IPS DF 6.9 (cell line): ENCODE results near the gene JAG2.

Source experiments
- DNase-seq: peaks from one replicate; pipeline ENCODE4 v3.0.0-alpha.2; 2013; ENCODE audit warnings: low read depth, low spot score
- H3K27ac ChIP-seq: one replicate; pipeline ENCODE4 v1.5.1; 2013; ENCODE audit warnings: low read length, control low read depth
- H3K27me3 ChIP-seq: 2 replicates; pipeline ENCODE4 v1.6.1; 2013; ENCODE audit warnings: mild to moderate bottlenecking, low read length; ENCODE audit not compliant: control insufficient read depth, insufficient read depth
- H3K36me3 ChIP-seq: 2 replicates; pipeline ENCODE4 v1.6.1; 2013; ENCODE audit warnings: low read length; ENCODE audit not compliant: control insufficient read depth, insufficient read depth
- H3K4me1 ChIP-seq: 2 replicates; pipeline ENCODE4 v1.6.1; 2013; ENCODE audit warnings: low read length; ENCODE audit not compliant: control insufficient read depth, insufficient read depth
- H3K4me3 ChIP-seq: 2 replicates; pipeline ENCODE4 v1.5.1; 2013; ENCODE audit warnings: mild to moderate bottlenecking, low read length
- H3K9me3 ChIP-seq: 2 replicates; pipeline ENCODE4 v1.6.1; 2013; ENCODE audit warnings: low read length, inconsistent platforms; ENCODE audit not compliant: control insufficient read depth, insufficient read depth
- WGBS: extraction: QIAGEN DNeasy Blood & Tissue Kit; methylation state at CpG from one replicate; pipeline ENCODE4 v1.1.7; 2013; ENCODE audit warnings: mixed read lengths, missing lambda C conversion rate; ENCODE audit not compliant: insufficient read length, insufficient coverage; 5-methylcytosine and 5-hydroxymethylcytosine counted together

The JAG2 gene

DNA sequence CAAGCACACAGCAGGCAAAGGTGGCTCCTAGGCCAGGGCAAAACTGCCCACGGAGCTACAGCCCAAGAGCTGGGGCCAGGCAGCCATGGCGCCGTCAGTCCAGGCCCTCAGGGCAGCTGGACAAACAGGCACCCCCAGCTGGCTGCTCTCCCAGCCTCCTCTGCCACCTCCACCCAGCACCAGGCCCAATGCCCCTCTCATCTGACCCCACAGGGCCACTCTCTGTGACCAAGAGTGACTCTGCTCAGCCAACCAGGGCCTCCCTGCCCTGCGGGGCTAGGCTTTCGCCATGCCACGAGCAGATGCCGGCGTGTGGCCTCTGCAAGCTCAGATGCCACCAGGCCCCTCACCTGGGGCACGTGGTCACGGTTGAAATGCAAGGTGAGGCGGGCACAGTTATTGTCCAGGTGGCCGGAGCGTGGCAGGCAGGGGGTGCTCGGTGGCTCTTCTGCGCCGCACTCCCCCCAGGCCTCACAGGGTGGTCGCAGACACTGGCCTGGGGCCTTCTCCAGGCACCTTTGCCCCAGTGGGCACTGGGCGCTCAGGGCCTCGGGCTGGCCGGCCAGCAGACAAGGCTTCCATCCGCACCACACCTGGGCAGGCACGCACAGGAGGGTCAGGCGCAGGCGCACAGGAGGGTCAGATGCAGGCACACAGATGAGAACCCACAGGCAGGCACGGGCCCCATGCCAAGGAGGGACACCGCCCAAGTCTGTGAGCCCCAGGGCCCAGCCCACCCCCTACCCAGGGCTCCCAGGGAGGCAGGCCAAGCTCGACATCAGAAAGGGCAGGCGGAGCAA lies 23.0 kb downstream of the JAG2 start:
- no peak overlapping the region for H3K4me3 ChIP-seq
- H3K27ac ChIP-seq: no peak overlapping the region
- no peak for DNase-seq
- no peaks in the 10 kb centered on the region for H3K9me3 ChIP-seq
- H3K36me3 ChIP-seq: no peaks in the 10 kb centered on the region; the same call in 1 of the 2 replicates
- peaks cover 1% of the 10 kb centered on the region; the same call in 1 of the 2 replicates for H3K4me1 ChIP-seq
- H3K27me3 ChIP-seq: no peaks in the 10 kb centered on the region
- WGBS: no CpG with 5 or more reads among the region's 28 CpGs

DNA sequence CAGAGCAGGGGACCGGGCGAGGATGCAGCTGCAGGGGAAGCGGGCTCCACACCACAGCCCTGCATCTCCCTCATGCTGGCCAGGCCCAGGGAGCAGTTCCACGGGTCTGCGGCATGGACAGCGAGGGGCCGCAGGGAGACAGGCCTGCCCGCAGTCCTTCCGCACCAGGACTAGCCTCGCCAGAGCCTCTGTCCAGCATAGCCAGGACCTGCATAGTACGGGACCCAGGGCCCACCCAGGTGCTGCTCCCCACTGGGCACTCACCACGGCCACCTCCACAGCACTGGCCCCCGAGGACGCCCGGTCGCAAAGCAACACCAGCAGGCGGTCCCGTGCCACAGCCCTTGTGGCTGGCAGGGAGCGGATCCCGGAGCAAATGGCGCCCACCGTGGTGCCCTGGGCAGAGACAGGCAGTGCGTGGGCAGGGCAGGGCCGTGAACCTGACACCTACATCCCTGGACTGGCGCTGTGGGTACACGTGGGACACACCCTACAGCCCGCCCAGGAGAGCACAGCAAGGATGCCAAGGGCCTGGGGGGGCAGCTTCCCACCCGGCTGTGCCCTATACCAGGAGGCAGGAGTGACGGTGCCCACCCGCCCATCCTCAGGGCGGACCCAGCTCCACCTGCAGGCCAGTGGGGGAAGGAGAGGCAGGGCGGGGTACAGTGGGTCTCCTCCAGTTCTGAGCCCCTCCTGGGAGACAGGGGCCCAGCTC lies 23.8 kb downstream of the JAG2 start:
- Histone ChIP-seq H3K4me3 (no peak overlapping the region), H3K4me1 (peaks cover 1% of the 10 kb centered on the region; the same call in 1 of the 2 replicates), H3K36me3 (no peaks in the 10 kb centered on the region; the same call in 1 of the 2 replicates), H3K27me3 (no peaks in the 10 kb centered on the region), H3K9me3 (no peaks in the 10 kb centered on the region), H3K27ac (no peak overlapping the region)
- DNase-seq: no peak
- WGBS: no CpG with 5 or more reads among the region's 32 CpGs

DNA sequence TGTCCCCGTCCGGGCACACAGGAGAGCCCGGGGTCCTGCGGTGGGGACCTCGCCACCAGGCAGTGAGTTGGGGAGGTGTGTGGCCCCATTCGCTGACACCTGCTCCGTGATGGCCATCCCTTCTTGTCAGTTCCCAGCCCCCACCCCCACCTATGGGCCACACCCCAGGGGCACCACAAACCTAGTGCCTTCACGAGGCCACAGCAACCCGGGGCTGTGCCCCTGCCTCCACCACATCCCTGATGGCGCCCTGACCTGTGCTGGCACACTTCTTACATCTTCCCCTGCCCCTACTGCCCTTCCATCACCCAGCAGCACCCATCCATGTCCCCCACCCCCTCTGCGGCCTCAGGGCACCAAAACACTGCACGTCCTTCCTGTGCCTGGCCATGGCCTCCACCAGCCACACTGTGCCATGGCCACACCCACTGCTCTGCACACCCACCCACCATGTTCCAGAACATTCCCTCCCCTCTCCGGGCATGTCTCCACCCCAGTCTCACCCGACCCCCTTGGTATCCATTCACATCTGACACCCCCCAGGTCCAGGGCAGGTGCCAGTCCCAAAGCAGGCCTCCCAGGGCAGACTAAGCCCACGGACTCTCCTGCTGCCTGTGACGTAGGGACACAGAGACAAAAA lies 24.4 kb downstream of the JAG2 start:
- no peak for DNase-seq
- Histone ChIP-seq H3K27me3 (no peaks in the 10 kb centered on the region), H3K27ac (no peak overlapping the region), H3K9me3 (no peaks in the 10 kb centered on the region), H3K4me1 (peaks cover 1% of the 10 kb centered on the region; the same call in 1 of the 2 replicates), H3K4me3 (no peak overlapping the region), H3K36me3 (no peaks in the 10 kb centered on the region; the same call in 1 of the 2 replicates)
- WGBS: no CpG with 5 or more reads among the region's 16 CpGs

DNA sequence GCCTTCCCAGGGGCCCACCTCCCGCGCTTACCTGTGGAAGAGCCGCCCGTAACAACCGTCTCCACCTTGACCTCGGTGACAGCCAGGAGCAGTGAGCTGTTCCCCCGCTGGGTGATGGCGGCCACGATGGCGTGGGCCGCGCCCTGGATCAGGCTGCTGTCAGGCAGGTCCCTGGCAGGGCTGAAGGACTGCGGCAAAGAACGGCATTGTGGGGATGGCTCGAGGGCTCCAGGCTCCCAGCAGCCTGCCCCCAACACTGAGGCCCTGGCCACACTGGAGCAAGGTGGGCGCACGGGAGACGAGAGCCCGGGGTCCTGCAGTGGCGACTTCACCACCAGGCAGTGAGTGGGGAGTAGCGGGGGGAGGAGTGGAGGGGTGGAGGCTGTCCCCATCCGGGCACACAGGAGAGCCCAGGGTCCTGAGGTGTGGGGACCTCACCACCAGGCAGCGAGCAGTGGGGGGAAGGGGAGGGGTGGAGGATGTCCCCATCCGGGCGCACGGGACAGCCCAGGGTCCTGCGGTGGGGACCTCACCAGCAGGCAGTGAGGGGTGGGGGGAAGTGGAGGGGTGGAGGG lies 25.0 kb downstream of the JAG2 start:
- Histone ChIP-seq H3K27me3 (no peaks in the 10 kb centered on the region), H3K36me3 (no peaks in the 10 kb centered on the region; the same call in 1 of the 2 replicates), H3K4me3 (no peak overlapping the region), H3K27ac (no peak overlapping the region), H3K9me3 (no peaks in the 10 kb centered on the region), H3K4me1 (no peaks in the 10 kb centered on the region; the same call in 1 of the 2 replicates)
- WGBS: no CpG with 5 or more reads among the region's 27 CpGs
- DNase-seq: no peak

DNA sequence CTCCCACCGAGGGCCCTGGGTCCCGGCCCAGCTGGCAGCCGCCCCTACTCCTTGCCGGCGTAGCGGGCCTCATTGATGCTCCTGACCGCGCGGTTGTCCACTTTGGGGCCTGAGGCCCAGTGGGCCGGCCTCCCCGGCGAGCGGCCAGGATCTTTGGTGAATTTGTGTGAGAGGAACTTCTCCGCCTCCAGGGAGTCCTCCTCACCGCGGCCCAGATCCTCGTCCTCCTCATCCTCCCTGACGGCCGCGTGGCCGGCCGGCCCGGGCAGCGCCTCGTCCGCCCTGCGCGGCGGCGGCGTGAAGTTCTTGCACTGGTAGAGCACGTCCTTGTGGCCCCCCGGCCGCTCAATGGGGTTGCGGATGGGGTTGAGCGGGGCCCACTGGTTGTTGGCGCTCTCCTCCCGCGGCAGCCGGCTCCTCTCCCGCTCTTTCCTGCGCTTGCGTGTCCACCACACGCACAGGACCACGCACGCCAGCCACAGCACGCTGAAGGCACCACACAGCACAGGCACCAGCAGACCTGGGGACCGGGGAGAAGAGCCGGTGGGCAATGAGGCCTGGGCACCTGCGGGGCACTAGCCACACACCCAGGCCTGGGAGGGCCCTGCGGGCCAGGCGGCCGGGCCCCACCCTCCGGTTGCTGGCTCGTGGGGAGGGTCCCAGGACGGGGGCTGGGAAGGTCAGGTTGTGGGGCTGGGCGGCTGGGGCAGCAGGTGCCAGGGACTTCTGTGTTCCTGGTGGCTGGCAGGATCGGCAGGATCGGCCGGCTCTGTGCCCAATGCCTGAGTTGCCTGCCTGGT lies 25.7 kb downstream of the JAG2 start:
- no peak overlapping the region for H3K4me3 ChIP-seq
- WGBS: no CpG with 5 or more reads among the region's 60 CpGs
- no peak for DNase-seq
- no peaks in the 10 kb centered on the region for H3K27me3 ChIP-seq
- no peaks in the 10 kb centered on the region for H3K9me3 ChIP-seq
- no peak overlapping the region for H3K27ac ChIP-seq
- no peaks in the 10 kb centered on the region; the same call in 1 of the 2 replicates for H3K4me1 ChIP-seq
- H3K36me3 ChIP-seq: no peaks in the 10 kb centered on the region; the same call in 1 of the 2 replicates

DNA sequence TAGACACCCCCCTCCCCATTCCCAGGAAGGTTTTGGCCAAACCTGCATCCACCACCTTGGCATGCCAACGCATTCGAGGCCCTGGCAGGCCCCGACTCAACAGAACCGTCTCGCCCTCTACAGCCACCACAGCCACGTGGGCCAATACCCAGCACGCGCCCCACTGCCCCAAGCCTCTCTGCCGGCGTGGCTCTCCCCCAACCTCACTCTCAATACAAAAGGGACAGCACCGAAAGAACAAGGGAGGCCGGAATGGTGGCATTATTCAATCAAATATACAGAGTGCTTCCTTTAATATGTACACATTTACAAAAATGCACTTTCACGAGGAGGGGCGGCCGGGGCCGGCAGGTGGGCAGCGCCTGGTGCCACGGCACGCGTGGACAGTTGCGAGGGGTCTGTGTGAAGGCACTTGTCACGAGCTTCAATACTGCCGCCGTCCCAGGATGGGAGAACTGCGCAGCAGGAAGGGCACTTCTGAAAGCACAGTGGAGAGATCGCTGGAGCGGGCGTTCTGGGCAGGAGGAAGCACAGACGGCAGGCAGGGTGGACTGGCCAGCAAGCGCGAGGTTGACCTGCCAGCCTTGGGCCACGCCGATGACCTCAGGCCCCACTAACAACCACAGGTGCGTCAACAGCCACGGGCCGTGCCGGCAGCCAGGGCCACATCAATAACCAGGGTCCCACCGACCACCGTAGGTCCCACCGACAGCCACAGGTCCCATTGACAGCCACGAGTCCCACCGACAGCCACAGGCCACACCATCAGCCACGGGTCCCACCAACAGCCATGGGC lies 26.9 kb downstream of the JAG2 start:
- Histone ChIP-seq H3K27ac (no peak overlapping the region), H3K4me3 (no peak overlapping the region), H3K9me3 (no peaks in the 10 kb centered on the region), H3K4me1 (no peaks in the 10 kb centered on the region; the same call in 1 of the 2 replicates), H3K27me3 (no peaks in the 10 kb centered on the region), H3K36me3 (no peaks in the 10 kb centered on the region; the same call in 1 of the 2 replicates)
- no CpG with 5 or more reads among the region's 43 CpGs for WGBS
- no peak for DNase-seq

DNA sequence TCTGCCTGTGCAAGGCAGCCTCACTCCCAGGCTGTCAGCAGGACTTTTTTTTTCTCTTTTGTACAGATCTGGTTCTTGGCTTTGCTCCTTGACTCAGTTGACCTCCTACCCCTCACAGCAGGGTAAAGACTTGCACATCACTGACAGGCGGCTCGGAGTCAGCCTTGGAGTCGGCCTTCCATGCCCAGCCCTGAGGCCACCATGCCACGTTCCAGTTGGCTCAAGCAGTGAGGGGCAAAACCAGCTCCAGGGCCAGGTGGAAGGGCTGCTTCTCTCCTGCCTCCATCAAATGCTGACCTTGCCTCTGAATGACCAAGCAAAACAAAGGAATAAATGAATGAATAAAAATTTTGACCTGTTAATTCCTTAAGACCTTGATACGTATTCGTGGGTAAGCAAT lies 27.6 kb downstream of the JAG2 start:
- Histone ChIP-seq H3K36me3 (no peaks in the 10 kb centered on the region; the same call in 1 of the 2 replicates), H3K9me3 (no peaks in the 10 kb centered on the region), H3K4me3 (no peak overlapping the region), H3K27ac (no peak overlapping the region), H3K27me3 (no peaks in the 10 kb centered on the region), H3K4me1 (no peaks in the 10 kb centered on the region; the same call in 1 of the 2 replicates)
- no CpG with 5 or more reads among the region's 6 CpGs for WGBS
- DNase-seq: no peak

DNA sequence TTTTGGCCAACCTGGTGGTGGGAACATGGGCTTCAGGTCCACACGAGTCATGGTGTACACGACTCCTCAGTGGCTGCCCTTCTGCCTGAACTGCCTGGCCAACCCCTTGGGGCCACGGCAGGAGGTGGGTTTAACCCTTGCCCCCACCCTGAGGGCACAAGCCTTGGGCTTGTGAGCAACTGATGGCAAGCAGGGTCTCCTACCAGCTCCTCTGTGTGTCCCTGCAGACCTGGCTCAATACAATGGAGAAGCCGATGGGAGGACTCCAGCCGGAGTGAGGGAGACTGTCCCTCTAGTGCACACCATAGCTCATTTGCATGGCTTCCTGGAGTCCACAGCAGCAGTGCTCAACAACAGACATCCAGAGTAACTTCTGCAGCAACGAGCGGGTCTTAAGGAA lies 28.0 kb downstream of the JAG2 start:
- H3K27me3 ChIP-seq: no peaks in the 10 kb centered on the region
- no CpG with 5 or more reads among the region's 7 CpGs for WGBS

DNA sequence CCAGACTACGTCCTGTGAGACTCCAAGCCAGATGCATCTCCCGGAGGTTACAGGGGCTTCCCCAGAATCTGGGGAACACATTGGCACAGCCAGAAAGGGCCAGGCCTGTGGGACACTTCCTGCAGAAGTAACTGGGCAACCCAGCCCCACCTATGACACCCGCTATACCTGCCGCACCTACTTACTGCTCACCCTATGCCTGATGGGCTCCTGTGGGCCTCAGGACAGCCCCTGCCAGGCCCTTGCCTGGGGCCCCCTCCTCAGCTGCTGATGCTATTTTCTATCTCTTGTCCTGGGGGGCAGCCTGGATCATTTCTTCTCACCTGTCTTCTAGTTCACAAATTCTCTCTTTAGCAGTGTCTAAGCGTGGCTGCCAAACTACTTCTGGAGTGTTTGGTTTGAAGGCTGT lies 28.7 kb downstream of the JAG2 start:
- no peaks in the 10 kb centered on the region; the same call in 1 of the 2 replicates for H3K36me3 ChIP-seq
- H3K4me1 ChIP-seq: no peaks in the 10 kb centered on the region; the same call in 1 of the 2 replicates
- no peak overlapping the region for H3K27ac ChIP-seq
- no peaks in the 10 kb centered on the region for H3K9me3 ChIP-seq
- WGBS: no CpG with 5 or more reads among the region's 5 CpGs
- DNase-seq: no peak
- no peak overlapping the region for H3K4me3 ChIP-seq
- H3K27me3 ChIP-seq: no peaks in the 10 kb centered on the region

More for the DNA sequence above, 28.0 kb downstream of the JAG2 start:
- H3K9me3 ChIP-seq: no peaks in the 10 kb centered on the region
- H3K4me3 ChIP-seq: no peak overlapping the region
- no peak for DNase-seq
- H3K36me3 ChIP-seq: no peaks in the 10 kb centered on the region; the same call in 1 of the 2 replicates
- no peaks in the 10 kb centered on the region; the same call in 1 of the 2 replicates for H3K4me1 ChIP-seq
- H3K27ac ChIP-seq: no peak overlapping the region
